ENCODE measurements around the gene PTGES.
A peak's percentile ranks its signal among the peaks of the same experiment; 100 is the strongest.
"Not testable (repeated sequence)": the region's sequence is repeated elsewhere in the genome, so short reads cannot be mapped to it uniquely, and the experiment has no call there.

PTGES gene

GRCh38 chr9:129769669-129770068, 16.8 kb upstream of the PTGES start:
- no peak for DNase-seq

GRCh38 chr9:129768486-129768885, 15.6 kb upstream of the PTGES start:
- DNase-seq: no peak

GRCh38 chr9:129765764-129766317, 13.0 kb upstream of the PTGES start:
- DNase-seq: no peak

GRCh38 chr9:129762985-129763926, 10.4 kb upstream of the PTGES start:
- no peak for DNase-seq

GRCh38 chr9:129762370-129762984, 9.6 kb upstream of the PTGES start:
- not testable (repeated sequence) for DNase-seq

GRCh38 chr9:129761901-129762369, 9.1 kb upstream of the PTGES start:
- no peak for DNase-seq

- DNase-seq: no peak
These were observed 8.6 kb upstream of the PTGES start for GRCh38 chr9:129761293-129761900.

GRCh38 chr9:129760784-129761183, 7.9 kb upstream of the PTGES start:
- not testable (repeated sequence) for DNase-seq

GRCh38 chr9:129759804-129760502, 7.1 kb upstream of the PTGES start:
- no peak for DNase-seq

- no peak for DNase-seq
These were observed 6.5 kb upstream of the PTGES start for GRCh38 chr9:129759319-129759718.

DNA sequence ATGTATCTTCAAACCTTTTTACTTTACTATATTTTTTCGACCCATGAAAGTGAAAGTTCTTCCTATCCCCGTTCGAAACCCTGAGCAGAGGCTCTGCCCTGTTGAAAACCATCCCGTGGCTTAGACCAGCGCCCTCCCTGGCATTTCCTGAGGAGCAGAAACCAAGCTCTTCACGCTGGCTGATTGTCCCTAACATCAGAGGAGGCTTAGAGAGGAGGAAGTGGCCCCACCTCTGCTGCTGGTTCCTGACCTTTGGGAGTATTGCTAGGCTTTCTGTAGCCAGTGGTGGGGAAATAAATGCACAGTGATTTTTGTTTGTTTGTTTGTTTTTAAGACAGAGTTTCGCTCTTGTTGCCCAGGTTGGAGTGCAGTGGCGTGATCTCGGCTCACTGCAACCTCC, 4.2 kb upstream of the PTGES start:
- no peak for DNase-seq

DNA sequence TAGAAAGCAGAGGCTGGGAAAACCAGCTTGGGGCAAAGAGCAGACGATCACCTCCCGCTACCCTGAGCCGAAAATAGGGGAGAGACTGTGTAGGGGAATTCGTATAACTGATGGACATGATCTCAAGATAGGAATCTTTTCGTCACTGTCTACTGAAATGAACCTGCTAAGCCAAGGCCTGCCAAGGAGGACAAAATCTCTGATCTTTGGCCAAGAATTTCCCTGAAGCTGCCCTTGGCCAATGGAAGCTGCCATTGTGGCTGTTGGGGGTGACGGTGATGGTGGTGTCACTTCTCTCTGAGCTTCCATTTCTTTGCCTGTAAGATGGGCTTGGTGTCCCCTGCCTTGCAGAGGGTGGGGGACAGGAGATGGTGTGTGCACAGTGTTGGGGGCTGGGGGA, 3.3 kb upstream of the PTGES start:
- DNase-seq: no peak

GRCh38 chr9:129755151-129755550, 2.3 kb upstream of the PTGES start:
- no peak for DNase-seq

GRCh38 chr9:129751841-129752801, 721 bp downstream of the PTGES start:
- peak; percentile 22 for DNase-seq

DNA sequence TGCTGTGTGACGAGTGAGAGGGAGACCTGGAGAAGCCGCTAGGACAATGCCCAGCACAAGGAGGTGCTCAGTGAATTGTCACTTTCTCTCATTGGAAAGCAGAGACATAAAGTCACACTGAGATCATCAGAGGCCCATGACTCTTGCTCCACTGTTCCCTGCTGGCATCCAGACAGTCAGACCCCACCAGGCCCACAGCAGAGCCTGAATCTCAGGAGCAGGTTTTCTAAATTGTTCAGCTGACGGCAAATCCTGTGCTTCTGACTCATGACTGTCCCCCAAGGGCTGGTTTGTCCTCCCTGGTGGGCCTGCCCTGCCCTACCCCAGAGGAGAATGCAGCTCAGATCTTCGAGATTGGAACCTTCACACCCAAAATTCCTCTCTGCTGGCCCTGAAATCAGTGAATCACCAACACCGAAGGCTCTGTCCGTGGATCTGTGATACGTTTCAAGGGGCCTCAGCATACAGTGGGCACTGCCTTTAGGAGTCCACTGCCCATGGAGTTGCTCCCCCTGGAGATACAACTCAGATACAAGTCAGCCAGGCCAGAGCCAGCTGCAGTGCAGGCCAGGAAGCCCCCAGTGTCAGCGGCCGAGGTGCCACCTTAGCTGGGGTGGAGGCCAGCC, 2.7 kb downstream of the PTGES start:
- no peak for DNase-seq

DNA sequence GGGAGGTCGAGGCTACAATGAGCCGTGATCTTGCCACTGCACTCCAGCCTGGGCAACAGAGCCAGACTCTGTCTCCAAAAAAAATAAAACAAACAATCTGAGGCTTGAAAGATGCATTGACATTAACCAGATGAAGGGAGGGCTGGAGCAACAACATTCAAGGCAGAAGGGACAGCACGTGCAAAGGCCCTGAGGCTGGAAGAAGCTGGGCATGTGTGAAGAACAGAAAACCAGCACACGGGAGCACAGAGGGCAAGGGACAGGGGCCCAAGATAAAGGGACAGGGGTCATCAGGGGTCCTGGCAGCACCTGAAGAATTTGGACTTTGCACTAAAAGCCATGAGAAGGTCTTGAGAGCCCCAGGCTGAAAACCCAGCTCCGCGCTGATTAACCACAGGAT, 3.3 kb downstream of the PTGES start:
- no peak for DNase-seq

- DNase-seq: not testable (repeated sequence)
These were observed 3.8 kb downstream of the PTGES start for GRCh38 chr9:129749052-129749451.

DNA sequence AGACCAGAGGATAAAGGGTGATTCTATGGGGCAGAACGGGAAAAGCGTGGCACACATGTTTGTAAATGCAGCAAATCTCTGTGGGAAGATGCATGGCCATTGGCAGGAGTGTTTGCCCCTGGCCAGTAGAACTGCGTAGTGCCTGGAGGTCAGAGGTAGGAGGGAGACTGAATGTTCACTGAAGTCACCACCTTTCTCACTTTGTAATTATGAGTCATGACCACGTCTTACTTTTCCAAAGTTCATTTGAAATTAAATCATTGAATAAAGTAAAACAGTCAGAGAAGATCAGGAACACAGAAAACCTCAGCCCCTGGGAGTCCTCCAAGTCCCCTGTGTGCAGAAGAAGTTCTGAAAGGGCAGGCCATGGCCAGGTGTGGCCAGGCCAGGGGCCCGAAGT, 4.6 kb downstream of the PTGES start:
- no peak for DNase-seq

DNA sequence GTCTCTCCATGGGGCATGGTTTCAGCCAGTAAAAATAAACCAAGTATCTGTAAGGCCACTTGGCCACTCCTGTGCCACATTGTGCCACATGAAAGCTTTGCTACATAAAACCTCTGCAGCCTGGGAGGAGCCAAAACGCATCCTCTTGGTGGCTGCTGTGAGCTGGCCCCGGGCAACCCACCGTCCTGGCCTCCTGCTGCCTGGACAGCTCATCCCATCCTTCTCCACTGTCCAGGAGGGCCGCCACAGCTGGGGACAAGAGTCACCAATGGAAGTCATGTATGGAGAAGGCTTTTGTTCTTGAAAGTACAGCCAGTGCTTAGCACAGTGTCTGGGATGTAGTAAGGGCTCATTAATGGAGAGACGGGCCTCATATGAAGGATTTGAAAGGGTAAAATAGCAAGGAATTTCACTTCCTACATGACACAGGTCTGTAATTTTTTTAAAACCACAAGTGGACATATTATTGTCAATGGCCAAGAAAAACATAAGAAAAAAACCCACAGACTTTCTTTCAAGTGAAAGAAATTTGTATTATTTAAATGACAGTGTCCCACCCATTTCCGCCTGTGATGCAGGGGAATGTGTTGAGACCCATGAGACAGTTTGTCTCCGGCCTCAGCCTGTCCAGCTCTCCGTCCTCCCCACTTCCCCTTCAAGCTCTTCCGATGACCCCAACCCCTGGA, 6.6 kb downstream of the PTGES start:
- DNase-seq: no peak

DNA sequence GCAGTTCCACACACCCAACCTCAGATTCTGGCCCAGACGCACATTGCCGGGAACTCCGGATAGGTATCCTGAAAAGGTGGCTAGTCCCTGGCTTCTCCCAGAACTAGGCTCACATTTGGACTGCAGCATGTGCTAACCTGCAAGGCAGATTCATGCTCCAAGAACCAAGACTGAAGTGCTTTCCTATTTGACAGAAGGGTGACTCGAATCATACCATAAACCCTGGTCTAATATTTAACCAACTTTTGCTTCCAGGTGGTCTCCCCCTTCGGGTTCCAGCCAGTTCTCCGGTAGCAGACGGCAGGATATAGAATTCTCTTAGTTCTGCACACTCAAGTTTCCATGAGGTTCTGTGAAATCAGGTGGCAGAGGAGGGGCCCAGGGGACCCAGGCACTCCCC, 7.6 kb downstream of the PTGES start:
- no peak for DNase-seq
